Activated T-cell treated with anti-CD3 and anti-CD28 coated beads, Interleukin-2, amount 50 U/mL, for 72 hours (primary cell): ENCODE measurements around the gene DDX47. TPM values are rescaled to one million over a fixed set of nuclear protein-coding genes. Genes with fewer than 3 reads are reported as not detected.

Experiments used
- ATAC-seq, 2 donors: fragments of 150-1000 bp; cut with Tn5 transposase; replicated peaks in 1 of 2; 2 replicates each; pipeline ENCODE4 v1.10.0; 2021; ENCODE audit warnings: moderate library complexity in 2 of 2, mild to moderate bottlenecking in 1 of 2
- DNase-seq, 2 donors: peaks; one replicate each; pipeline ENCODE4 v3.0.0; 2021 to 2022; ENCODE audit warnings: mixed read lengths in 1 of 2
- H3K27ac Mint-ChIP-seq: one replicate; pipeline ENCODE4 v1.8.0; 2022; ENCODE audit warnings: mild to moderate bottlenecking, moderate library complexity, mixed read lengths
- H3K27me3 Mint-ChIP-seq: one replicate; pipeline ENCODE4 v1.8.0; 2022; ENCODE audit warnings: low read depth, mixed read lengths
- H3K36me3 Mint-ChIP-seq, 2 donors: one replicate each; pipeline ENCODE4 v1.8.0; 2022; ENCODE audit warnings: mixed read lengths in 2 of 2, mild to moderate bottlenecking in 1 of 2; ENCODE audit not compliant: insufficient read depth in 2 of 2
- H3K4me1 Mint-ChIP-seq: one replicate; pipeline ENCODE4 v1.8.0; 2022; ENCODE audit warnings: low read depth, mixed read lengths
- H3K4me3 Mint-ChIP-seq, 2 donors: one replicate each; pipeline ENCODE4 v1.8.0; 2022; ENCODE audit warnings: mild to moderate bottlenecking in 2 of 2, mixed read lengths in 2 of 2, moderate library complexity in 2 of 2
- H3K9me3 Mint-ChIP-seq, 2 donors: one replicate each; pipeline ENCODE4 v1.8.0; 2022; ENCODE audit warnings: mixed read lengths in 2 of 2
- total RNA-seq, 2 donors: library from RNA; stranded (reverse); gene quantifications; one replicate each; pipeline ENCODE4 v1.2.3, GENCODE V29; 2022

Gene DDX47
- total RNA-seq, 2 donors from 2014 or later = 58.2 to 67.8 TPM

GRCh38 chr12:12788131-12788530 lies 25.0 kb upstream of the DDX47 start:
- Mint-ChIP-seq H3K4me1 (peaks cover 33% of the 10 kb centered on the region), H3K27ac (peak overlapping the region; percentile 90), H3K4me3 (peak overlapping the region; percentile 89 to 94), H3K36me3 (no peaks in the 10 kb centered on the region), H3K27me3 (no peaks in the 10 kb centered on the region), H3K9me3 (no peaks in the 10 kb centered on the region)
- ATAC-seq (peak; percentile 7 to 14), DNase-seq (no peak)

- H3K4me1 Mint-ChIP-seq = peaks cover 33% of the 10 kb centered on the region
- H3K36me3 Mint-ChIP-seq = no peaks in the 10 kb centered on the region
- no peaks in the 10 kb centered on the region for H3K27me3 Mint-ChIP-seq
- H3K27ac Mint-ChIP-seq = no peak overlapping the region
- H3K9me3 Mint-ChIP-seq = no peaks in the 10 kb centered on the region
- H3K4me3 Mint-ChIP-seq = peak overlapping the region; percentile 89 to 94
- ATAC-seq = peak; percentile 63 to 69
- DNase-seq = peak; percentile 64 to 65
These were observed 24.3 kb upstream of the DDX47 start for GRCh38 chr12:12788675-12789368.

- ATAC-seq = no peak
- H3K27ac Mint-ChIP-seq = no peak overlapping the region
- H3K9me3 Mint-ChIP-seq = no peaks in the 10 kb centered on the region
These were observed 22.2 kb upstream of the DDX47 start for GRCh38 chr12:12790956-12791355.

GRCh38 chr12:12791756-12792369 lies 21.3 kb upstream of the DDX47 start:
- H3K4me1 Mint-ChIP-seq = peaks cover 18% of the 10 kb centered on the region
- no peak overlapping the region for H3K27ac Mint-ChIP-seq
- no peak for ATAC-seq
- H3K9me3 Mint-ChIP-seq = no peaks in the 10 kb centered on the region
- H3K27me3 Mint-ChIP-seq = no peaks in the 10 kb centered on the region
- DNase-seq = no peak
- no peaks in the 10 kb centered on the region for H3K36me3 Mint-ChIP-seq
- no peak overlapping the region for H3K4me3 Mint-ChIP-seq

More at GRCh38 chr12:12790956-12791355, 22.2 kb upstream of the DDX47 start:
- H3K27me3 Mint-ChIP-seq = no peaks in the 10 kb centered on the region
- H3K36me3 Mint-ChIP-seq = no peaks in the 10 kb centered on the region
- no peak overlapping the region for H3K4me3 Mint-ChIP-seq
- no peak for DNase-seq
- peaks cover 24% of the 10 kb centered on the region for H3K4me1 Mint-ChIP-seq

- Mint-ChIP-seq H3K27ac (no peak overlapping the region), H3K36me3 (no peaks in the 10 kb centered on the region), H3K4me3 (no peak overlapping the region), H3K27me3 (no peaks in the 10 kb centered on the region), H3K4me1 (peaks cover 15% of the 10 kb centered on the region), H3K9me3 (no peaks in the 10 kb centered on the region)
- no peak for ATAC-seq
- no peak for DNase-seq
These were observed 20.7 kb upstream of the DDX47 start for GRCh38 chr12:12792421-12792820.

- no peak for DNase-seq
- Mint-ChIP-seq H3K9me3 (no peaks in the 10 kb centered on the region), H3K27me3 (no peaks in the 10 kb centered on the region), H3K27ac (no peak overlapping the region), H3K4me1 (no peaks in the 10 kb centered on the region), H3K36me3 (no peaks in the 10 kb centered on the region), H3K4me3 (no peak overlapping the region)
- ATAC-seq = no peak
These were observed 18.5 kb upstream of the DDX47 start for GRCh38 chr12:12794686-12795085.

- no peak overlapping the region for H3K4me3 Mint-ChIP-seq
- DNase-seq (no peak), ATAC-seq (no peak)
- H3K27ac Mint-ChIP-seq = no peak overlapping the region
- H3K36me3 Mint-ChIP-seq = no peaks in the 10 kb centered on the region
- peaks cover 8% of the 10 kb centered on the region for H3K4me1 Mint-ChIP-seq
- H3K27me3 Mint-ChIP-seq = no peaks in the 10 kb centered on the region
- H3K9me3 Mint-ChIP-seq = no peaks in the 10 kb centered on the region
These were observed 17.0 kb upstream of the DDX47 start for GRCh38 chr12:12796171-12796570.

- Mint-ChIP-seq H3K4me1 (peaks cover 10% of the 10 kb centered on the region), H3K36me3 (no peaks in the 10 kb centered on the region), H3K9me3 (no peaks in the 10 kb centered on the region), H3K27me3 (no peaks in the 10 kb centered on the region), H3K4me3 (no peak overlapping the region), H3K27ac (no peak overlapping the region)
- DNase-seq = no peak
- no peak for ATAC-seq
These were observed 16.0 kb upstream of the DDX47 start for GRCh38 chr12:12796928-12797793.

- Mint-ChIP-seq H3K27ac (no peak overlapping the region), H3K36me3 (no peaks in the 10 kb centered on the region), H3K27me3 (no peaks in the 10 kb centered on the region), H3K4me3 (no peak overlapping the region), H3K9me3 (no peaks in the 10 kb centered on the region), H3K4me1 (peaks cover 16% of the 10 kb centered on the region)
- ATAC-seq (no peak), DNase-seq (no peak)
These were observed 15.4 kb upstream of the DDX47 start for GRCh38 chr12:12797794-12798152.

GRCh38 chr12:12798480-12798879 lies 14.7 kb upstream of the DDX47 start:
- ATAC-seq (no peak), DNase-seq (no peak)
- H3K4me3 Mint-ChIP-seq = no peak overlapping the region
- H3K27me3 Mint-ChIP-seq = no peaks in the 10 kb centered on the region
- no peaks in the 10 kb centered on the region for H3K9me3 Mint-ChIP-seq
- no peaks in the 10 kb centered on the region for H3K36me3 Mint-ChIP-seq
- H3K27ac Mint-ChIP-seq = no peak overlapping the region
- H3K4me1 Mint-ChIP-seq = peaks cover 23% of the 10 kb centered on the region

GRCh38 chr12:12799163-12799920 lies 13.8 kb upstream of the DDX47 start:
- Mint-ChIP-seq H3K4me1 (peaks cover 32% of the 10 kb centered on the region), H3K27ac (no peak overlapping the region), H3K4me3 (no peak overlapping the region), H3K36me3 (no peaks in the 10 kb centered on the region), H3K9me3 (no peaks in the 10 kb centered on the region), H3K27me3 (no peaks in the 10 kb centered on the region)
- ATAC-seq (no peak), DNase-seq (no peak)

GRCh38 chr12:12800406-12801180 lies 12.6 kb upstream of the DDX47 start:
- no peaks in the 10 kb centered on the region for H3K27me3 Mint-ChIP-seq
- DNase-seq (no peak), ATAC-seq (no peak)
- H3K4me3 Mint-ChIP-seq = no peak overlapping the region
- peaks cover 37% of the 10 kb centered on the region for H3K4me1 Mint-ChIP-seq
- H3K9me3 Mint-ChIP-seq = no peaks in the 10 kb centered on the region
- no peaks in the 10 kb centered on the region for H3K36me3 Mint-ChIP-seq
- no peak overlapping the region for H3K27ac Mint-ChIP-seq
